Neuronal stem cell (in vitro differentiated cells): ENCODE data around the gene AGO3.
"Not testable (repeated sequence)": the region's sequence is repeated elsewhere in the genome, so short reads cannot be mapped to it uniquely, and the experiment has no call there.

ENCODE experiments used
- DNase-seq: peaks from one replicate; pipeline ENCODE4 v3.0.0-alpha.2; 2013; ENCODE audit warnings: low spot score
- H2AFZ ChIP-seq: one replicate; pipeline ENCODE4 v1.6.1; 2013; ENCODE audit warnings: mild to moderate bottlenecking, low read length, inconsistent platforms
- H2AK5ac ChIP-seq: 2 replicates; pipeline ENCODE4 v1.6.1; 2013; ENCODE audit warnings: low read depth, mild to moderate bottlenecking, inconsistent platforms, low read length, moderate library complexity, mixed read lengths
- H2BK120ac ChIP-seq: 2 replicates; pipeline ENCODE4 v1.6.1; 2013; ENCODE audit warnings: low read depth, mild to moderate bottlenecking, inconsistent platforms, low read length, moderate library complexity, mixed read lengths
- H2BK12ac ChIP-seq: one replicate; pipeline ENCODE4 v1.6.1; 2013; ENCODE audit warnings: low read length, inconsistent platforms
- H2BK15ac ChIP-seq: 2 replicates; pipeline ENCODE4 v1.6.1; 2013; ENCODE audit warnings: mild to moderate bottlenecking, low read length, inconsistent platforms, mixed read lengths
- H2BK5ac ChIP-seq: one replicate; pipeline ENCODE4 v1.6.1; 2013; ENCODE audit warnings: inconsistent platforms, mild to moderate bottlenecking, low read length, moderate library complexity
- H3K14ac ChIP-seq: one replicate; pipeline ENCODE4 v1.6.1; 2013; ENCODE audit warnings: low read length, inconsistent platforms
- H3K18ac ChIP-seq: 2 replicates; pipeline ENCODE4 v1.6.1; 2013; ENCODE audit warnings: low read length, inconsistent platforms
- H3K23ac ChIP-seq: 2 replicates; pipeline ENCODE4 v1.6.1; 2013; ENCODE audit warnings: low read depth, mild to moderate bottlenecking, mixed read lengths, low read length, inconsistent platforms; ENCODE audit not compliant: poor library complexity
- H3K27ac ChIP-seq: replicated peaks from 3 replicates; pipeline ENCODE4 v1.5.1; 2013; ENCODE audit warnings: low read length, inconsistent platforms
- H3K27me3 ChIP-seq, 3 experiments: 2 replicates each; pipeline ENCODE4 v1.6.1; 2013; ENCODE audit warnings: low read length in 3 of 3, mild to moderate bottlenecking in 2 of 3, inconsistent platforms in 1 of 3, low read depth in 1 of 3, mixed read lengths in 1 of 3, moderate library complexity in 1 of 3; ENCODE audit not compliant: control insufficient read depth in 3 of 3, insufficient read depth in 3 of 3
- H3K36me3 ChIP-seq, 2 donors: replicated peaks in 1 of 2; 2 replicates each; pipeline ENCODE4 v1.6.1; 2013; ENCODE audit warnings: low read length in 2 of 2; ENCODE audit not compliant: control insufficient read depth in 2 of 2, insufficient read depth in 2 of 2
- H3K4ac ChIP-seq: 2 replicates; pipeline ENCODE4 v1.6.1; 2013; ENCODE audit warnings: inconsistent platforms, mild to moderate bottlenecking, low read length, moderate library complexity
- H3K4me1 ChIP-seq, 2 donors: 1 replicate in 1 of 2; 2 replicates in 1 of 2; pipeline ENCODE4 v1.6.1; 2013; ENCODE audit warnings: low read length in 2 of 2, low read depth in 1 of 2; ENCODE audit not compliant: control insufficient read depth in 2 of 2, insufficient read depth in 1 of 2
- H3K4me2 ChIP-seq: one replicate; pipeline ENCODE4 v1.6.1; 2013; ENCODE audit warnings: mild to moderate bottlenecking, low read length, inconsistent platforms; ENCODE audit not compliant: insufficient read depth, poor library complexity, severe bottlenecking
- H3K4me3 ChIP-seq, 2 donors: 2 replicates each; pipeline ENCODE4 v1.5.1; 2013; ENCODE audit warnings: low read length in 2 of 2, mild to moderate bottlenecking in 2 of 2, inconsistent platforms in 1 of 2, moderate library complexity in 1 of 2
- H3K79me1 ChIP-seq: one replicate; pipeline ENCODE4 v1.6.1; 2013; ENCODE audit warnings: low read depth, mild to moderate bottlenecking, inconsistent platforms, low read length, moderate library complexity
- H3K9ac ChIP-seq: one replicate; pipeline ENCODE4 v1.6.1; 2013; ENCODE audit warnings: mild to moderate bottlenecking, low read depth, low read length, inconsistent platforms; ENCODE audit not compliant: poor library complexity
- H3K9me3 ChIP-seq, 2 donors: replicated peaks in 1 of 2; 2 replicates each; pipeline versions ENCODE3 to v1.6.1; 2013; ENCODE audit warnings: low read length in 2 of 2, mild to moderate bottlenecking in 2 of 2, inconsistent platforms in 1 of 2, low read depth in 1 of 2, mixed read lengths in 1 of 2, moderate library complexity in 1 of 2; ENCODE audit not compliant: control insufficient read depth in 2 of 2, insufficient read depth in 1 of 2
- H4K8ac ChIP-seq: one replicate; pipeline ENCODE4 v1.6.1; 2013; ENCODE audit warnings: low read depth, mild to moderate bottlenecking, inconsistent platforms, low read length, moderate library complexity
- H4K91ac ChIP-seq: one replicate; pipeline ENCODE4 v1.6.1; 2013; ENCODE audit warnings: low read length, low read depth, mild to moderate bottlenecking, inconsistent platforms; ENCODE audit not compliant: poor library complexity
- WGBS, 2 donors: extraction: QIAGEN DNeasy Blood & Tissue Kit; methylation state at CpG; one replicate each; pipeline ENCODE4 v1.1.7; 2013; ENCODE audit warnings: missing lambda C conversion rate in 2 of 2, mixed read lengths in 1 of 2; ENCODE audit not compliant: insufficient read length in 2 of 2, insufficient replicate concordance in 1 of 2; ENCODE audit errors: extremely low coverage in 2 of 2; 5-methylcytosine and 5-hydroxymethylcytosine counted together

Gene AGO3

DNA sequence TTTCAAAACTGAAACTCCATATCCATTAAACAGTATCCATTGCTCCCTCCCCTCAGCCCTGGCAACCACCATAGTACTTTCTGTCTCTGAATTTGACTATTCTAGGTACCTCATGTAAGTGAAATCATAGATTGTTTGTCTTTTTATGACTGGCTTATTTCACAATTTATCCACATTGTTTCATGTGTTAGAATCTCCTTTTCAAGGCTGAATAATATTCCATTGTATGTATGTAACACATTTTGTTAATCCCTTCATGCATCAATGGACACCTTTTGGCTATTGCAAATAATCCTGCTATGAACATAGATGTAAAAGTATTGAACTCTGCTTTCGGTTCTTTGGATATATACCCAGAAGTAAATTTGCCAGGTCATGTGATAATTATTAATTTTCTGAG lies 37.5 kb downstream of the AGO3 start:
- H4K8ac ChIP-seq: no peak overlapping the region
- no peak overlapping the region for H2AFZ ChIP-seq
- H2BK120ac ChIP-seq: no peak overlapping the region
- H3K27me3 ChIP-seq: no peaks in the 10 kb centered on the region
- no peak overlapping the region for H2AK5ac ChIP-seq
- no peak overlapping the region for H3K14ac ChIP-seq
- no peak overlapping the region for H3K27ac ChIP-seq
- H3K4me1 ChIP-seq: no peaks in the 10 kb centered on the region
- no peak overlapping the region for H2BK15ac ChIP-seq
- no peak overlapping the region for H3K4me3 ChIP-seq
- no CpG with 5 or more reads among the region's 1 CpG for WGBS, 2 donors
- H3K23ac ChIP-seq: no peak overlapping the region
- no peak overlapping the region for H3K18ac ChIP-seq
- peaks cover 0 to 3% of the 10 kb centered on the region in 2 donors for H3K9me3 ChIP-seq
- H3K4ac ChIP-seq: no peak overlapping the region
- no peak overlapping the region for H2BK12ac ChIP-seq
- no peak overlapping the region for H2BK5ac ChIP-seq
- H3K4me2 ChIP-seq: no peak overlapping the region
- H3K36me3 ChIP-seq: peaks cover 5 to 62% of the 10 kb centered on the region in 2 donors
- H3K9ac ChIP-seq: no peak overlapping the region
- H3K79me1 ChIP-seq: no peaks in the 10 kb centered on the region
- no peak for DNase-seq
- no peak overlapping the region for H4K91ac ChIP-seq

DNA sequence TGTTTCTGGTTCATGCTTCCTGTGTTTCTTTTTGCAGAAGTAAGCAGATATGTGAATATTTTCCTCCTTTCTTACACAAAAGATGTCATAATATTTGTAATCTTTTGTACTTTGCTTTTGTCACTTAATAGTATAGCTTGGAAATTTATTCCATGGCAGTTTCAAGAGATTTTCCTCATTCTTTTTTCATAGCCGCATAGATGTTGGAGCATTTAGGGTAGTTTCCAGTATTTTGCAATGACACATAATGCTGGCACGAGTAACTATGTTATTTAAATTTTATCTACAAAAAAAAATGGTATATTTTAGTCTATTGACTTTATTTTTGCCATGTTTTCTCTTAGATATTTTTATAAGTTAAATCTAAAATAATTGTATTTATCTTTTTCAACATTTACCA lies 40.7 kb downstream of the AGO3 start:
- Histone ChIP-seq H3K18ac (no peak overlapping the region), H3K27me3 (no peaks in the 10 kb centered on the region), H3K4me3 (no peak overlapping the region), H3K27ac (no peak overlapping the region), H3K4ac (no peak overlapping the region), H3K23ac (no peak overlapping the region), H2BK120ac (no peak overlapping the region), H3K9ac (no peak overlapping the region), H2BK15ac (no peak overlapping the region), H3K36me3 (peaks cover 5 to 94% of the 10 kb centered on the region in 2 donors), H3K9me3 (peaks cover 0 to 7% of the 10 kb centered on the region in 2 donors), H4K91ac (no peak overlapping the region), H2BK5ac (no peak overlapping the region), H4K8ac (no peak overlapping the region), H3K79me1 (no peaks in the 10 kb centered on the region), H2AFZ (no peak overlapping the region), H3K14ac (no peak overlapping the region), H2BK12ac (no peak overlapping the region), H3K4me2 (no peak overlapping the region), H3K4me1 (no peaks in the 10 kb centered on the region), H2AK5ac (no peak overlapping the region)
- no peak for DNase-seq
- no CpG with 5 or more reads among the region's 2 CpGs for WGBS, 2 donors

DNA sequence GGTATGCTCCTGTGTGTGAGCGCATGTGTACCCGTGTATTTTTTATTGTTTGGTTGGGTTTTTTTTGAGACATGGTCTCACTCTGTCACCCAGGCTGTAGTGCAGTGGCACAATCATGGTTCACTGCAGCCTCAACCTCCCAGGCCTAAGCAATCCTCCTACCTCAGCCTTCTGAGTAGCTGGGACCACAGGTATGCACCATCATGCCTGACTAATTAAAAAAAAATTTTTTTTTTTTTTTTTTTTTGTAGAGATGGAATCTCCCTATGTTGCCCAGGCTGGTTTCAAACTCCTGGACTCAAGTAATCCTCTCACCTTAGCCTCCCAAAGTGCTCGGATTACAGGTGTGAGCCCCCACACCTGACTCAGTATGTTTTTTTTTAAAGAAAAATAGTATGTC lies 41.7 kb downstream of the AGO3 start:
- not testable (repeated sequence) for H3K9me3 ChIP-seq, H2BK12ac ChIP-seq, H3K18ac ChIP-seq, H3K79me1 ChIP-seq, H3K27me3 ChIP-seq, H2AFZ ChIP-seq, H3K4me3 ChIP-seq, H2BK5ac ChIP-seq, DNase-seq, H3K4me1 ChIP-seq, H3K4me2 ChIP-seq, H4K91ac ChIP-seq, H3K23ac ChIP-seq, H3K9ac ChIP-seq, H3K14ac ChIP-seq, H2AK5ac ChIP-seq, H4K8ac ChIP-seq, H2BK120ac ChIP-seq, H3K4ac ChIP-seq, H2BK15ac ChIP-seq, H3K27ac ChIP-seq
- H3K36me3 ChIP-seq: peaks cover 5 to 96% of the 10 kb centered on the region in 2 donors
- no CpG with 5 or more reads among the region's 3 CpGs for WGBS, 2 donors

GRCh38 chr1:35980090-35980489 lies 49.2 kb downstream of the AGO3 start:
- H3K18ac ChIP-seq: no peak overlapping the region
- H3K4me1 ChIP-seq: no peaks in the 10 kb centered on the region
- H3K4me3 ChIP-seq: no peak overlapping the region
- H4K91ac ChIP-seq: no peak overlapping the region
- H3K9me3 ChIP-seq: peaks cover 0 to 8% of the 10 kb centered on the region in 2 donors
- H2BK5ac ChIP-seq: no peak overlapping the region
- no peaks in the 10 kb centered on the region for H3K79me1 ChIP-seq
- DNase-seq: no peak
- H3K4me2 ChIP-seq: no peak overlapping the region
- no peak overlapping the region for H3K23ac ChIP-seq
- no peak overlapping the region for H2BK15ac ChIP-seq
- no peaks in the 10 kb centered on the region for H3K27me3 ChIP-seq
- H2AFZ ChIP-seq: no peak overlapping the region
- H3K27ac ChIP-seq: no peak overlapping the region
- H2BK120ac ChIP-seq: no peak overlapping the region
- no peak overlapping the region for H3K9ac ChIP-seq
- no peak overlapping the region for H4K8ac ChIP-seq
- H2BK12ac ChIP-seq: no peak overlapping the region
- no peak overlapping the region for H3K4ac ChIP-seq
- H3K36me3 ChIP-seq: peaks cover 2 to 92% of the 10 kb centered on the region in 2 donors
- H2AK5ac ChIP-seq: no peak overlapping the region
- H3K14ac ChIP-seq: no peak overlapping the region
